Heart right ventricle (tissue), 16 donors: Measurements from ENCODE around the gene GPR141. TPM values are rescaled to one million over a fixed set of nuclear protein-coding genes. Genes with fewer than 3 reads are reported as not detected.
A peak's percentile ranks its signal among the peaks of the same experiment; 100 is the strongest.

Experiments used
- ATAC-seq, 8 donors: fragments of 200-7000 bp; cut with Tn5 transposase; one replicate each; pipeline ENCODE4 v1.9.1; 2020; ENCODE audit warnings: mild to moderate bottlenecking in 8 of 8, moderate library complexity in 8 of 8, moderate number of reproducible peaks in 1 of 8
- DNase-seq, 2 donors: peaks; one replicate each; pipeline ENCODE4 v3.0.0-alpha.2; 2020
- H3K27ac ChIP-seq, 10 donors: fragments of 200-600 bp; sonication (generic) in 2 of 10; one replicate each; pipeline versions ENCODE4 v1.5.0 to v1.8.0; 2020 to 2022; ENCODE audit warnings: mild to moderate bottlenecking in 3 of 10
- H3K27me3 ChIP-seq, 7 donors: fragments of 200-600 bp; one replicate each; pipeline ENCODE4 v1.8.0; 2021 to 2022; ENCODE audit warnings: mild to moderate bottlenecking in 2 of 7
- H3K36me3 ChIP-seq, 9 donors: fragments of 200-600 bp; sonication (generic) in 1 of 9; one replicate each; pipeline versions ENCODE4 v1.5.0 to v1.8.0; 2020 to 2022; ENCODE audit warnings: mild to moderate bottlenecking in 2 of 9
- H3K4me1 ChIP-seq, 9 donors: fragments of 200-600 bp; sonication (generic) in 1 of 9; one replicate each; pipeline versions ENCODE4 v1.5.0 to v1.8.0; 2020 to 2022; ENCODE audit warnings: mild to moderate bottlenecking in 4 of 9
- H3K4me3 ChIP-seq, 10 donors: fragments of 200-600 bp; sonication (generic) in 2 of 10; one replicate each; pipeline versions ENCODE4 v1.5.0 to v1.8.0; 2020 to 2022; ENCODE audit warnings: mild to moderate bottlenecking in 7 of 10, moderate library complexity in 2 of 10
- H3K9me3 ChIP-seq, 11 donors: fragments of 200-600 bp in 10 of 11; sonication (generic) in 2 of 11; one replicate each; pipeline versions ENCODE4 v1.5.0 to v1.8.0; 2013 to 2022; ENCODE audit warnings: mild to moderate bottlenecking in 2 of 11, control low read depth in 1 of 11, moderate library complexity in 1 of 11
- CTCF ChIP-seq, 9 donors: fragments of 200-600 bp; sonication (generic) in 2 of 9; IDR thresholded peaks; one replicate each; pipeline versions ENCODE4 v1.5.0 to v1.8.0; 2021 to 2022; ENCODE audit warnings: antibody characterized with exemption in 9 of 9, mild to moderate bottlenecking in 5 of 9, moderate library complexity in 1 of 9
- WGBS, 2 donors: extraction: QIAGEN DNeasy Blood & Tissue Kit; methylation state at CpG; one replicate each; pipeline ENCODE4 v1.1.7; 2013; ENCODE audit warnings: inconsistent platforms in 1 of 2; 5-methylcytosine and 5-hydroxymethylcytosine counted together
- intact Hi-C, 10 donors: fragments of 100-400 bp; cut with DNase I; formaldehyde crosslinking; loops; one replicate each; pipeline versions ENCODE4 v1.11.1 to v1.14.2; 2022
- polyA plus RNA-seq, 2 donors: library from polyadenylated mRNA; stranded (reverse); fragments of 200-250 nt; gene quantifications; one replicate each; pipeline ENCODE4 v1.2.3, GENCODE V29; 2013
- total RNA-seq, 10 donors: library from RNA; stranded (reverse); fragmentation: NEBNext Ultra II Directional in 3 of 10; extraction: Animal tissue kit (Norgen Biotek cat#: 25700) in 3 of 10; gene quantifications; one replicate each; pipeline versions ENCODE4 v1.2.1 to v1.2.4, GENCODE V29; 2021 to 2023
- donor health status: Arrhythmogenic right ventricular cardiomyopathy.
- donor health status: ischemic (EF 13 %, LVEDD 7.1; RV severe dilation, severe dysfunction).
- donor health status: healthy with polysubstance abuse.
- donor health status: DM: no; HTN: yes; CAD: no.
- donor health status: DM: no; HTN: no; CAD: no.
- donor health status: ischemic (EF 25% LVEDD 6.9; RV normal size, moderate dysfunction).
- donor health status: ischemic (EF 25% LVEDD 5.7; RV mildly dilated, moderate dysfunction).
- donor health status: healthy.
- donor health status: DM: yes; HTN: yes; CAD: no.
- donor health status: Ischemic cardiomyopathy.
- donor health status: ischemic (EF 35%, LVEDD 5.7; RV mildly dilated, moderate dysfunction).
- donor health status: nonischemic (EF 11% LVEDD 7.7; RV severe dilation, severe dysfunction).
- donor health status: DM: yes; HTN: yes; CAD: no.
- donor health status: PGD.
- donor health status: ischemic (EF 29% LVEDD 5.4; RV normal size, mild dysfunction).
- donor health status: nonischemic (EF 23%, LVEDD 6.1; RV moderate dilation, normal function).

GPR141 gene
- total and polyA plus RNA-seq, 12 donors = 0.06 to 3.1 (median 0.50) TPM; not detected in 7

- Histone ChIP-seq H3K9me3 (no peaks in the 10 kb centered on the region), H3K36me3 (no peaks in the 10 kb centered on the region), H3K4me3 (no peak overlapping the region), H3K27me3 (no peaks in the 10 kb centered on the region), H3K4me1 (peaks cover 0 to 4% (median 0%) of the 10 kb centered on the region in 9 donors), H3K27ac (peak overlapping the region in 1 of 10 donors; percentile 69)
- ATAC-seq (peak in 4 of 8 donors; percentile 39 to 61 (median 44)), DNase-seq (no peak)
- 63 to 72% methylated on average over 6 of the region's 6 CpGs for WGBS, 2 donors
- no peak for TF ChIP-seq CTCF (IDR thresholded peaks at IDR 0.05)
- intact Hi-C loops = no loop called here
Measured at GRCh38 chr7:37786741-37787569, 103.4 kb downstream of the GPR141 start.

Other genes starting within 250 kb of the GPR141 start
- 10 to 100 TPM in 9 of 10 donors, 1 to 10 TPM in 1; 8.8 to 18.0 (median 14.0) TPM for gene ELMO1, start 234.9 kb upstream of the GPR141 start, total RNA-seq
- 10 to 100 TPM in 1 of 2 donors, 1 to 10 TPM in 1; 8.5 to 14.3 TPM for gene ELMO1, start 234.9 kb upstream of the GPR141 start, polyA plus RNA-seq
- under 1 TPM in 2 of 10 donors, not detected in 8; 0.15 to 0.19 TPM for gene NME8, start 164.8 kb downstream of the GPR141 start, total RNA-seq
- gene NME8, start 164.8 kb downstream of the GPR141 start, polyA plus RNA-seq = not detected
- 1 to 10 TPM in 8 of 10 donors, under 1 TPM in 2; 0.23 to 9.9 (median 3.4) TPM for gene SFRP4, start 233.1 kb downstream of the GPR141 start, total RNA-seq
- under 1 TPM; 0.20 to 0.22 TPM for gene SFRP4, start 233.1 kb downstream of the GPR141 start, polyA plus RNA-seq
- 10 to 100 TPM; 33.9 to 75.0 (median 59.3) TPM for gene EPDR1, start 236.9 kb downstream of the GPR141 start, total RNA-seq
- gene EPDR1, start 236.9 kb downstream of the GPR141 start, polyA plus RNA-seq = 10 to 100 TPM in 1 of 2 donors, 1 to 10 TPM in 1; 7.8 to 10.2 TPM